GM10266 (cell line): ENCODE data around the gene GSTO2.

Experiments
- DNase-seq: peaks from one replicate; pipeline ENCODE4 v3.0.0; 2012; ENCODE audit errors: extremely low spot score
- TF ChIP-seq, protein P1 (sequence below): IDR thresholded peaks from 2 replicates; pipeline ENCODE4 v1.5.1; 2012; ENCODE audit warnings: mild to moderate bottlenecking, low read depth; ENCODE audit not compliant: control insufficient read depth, insufficient read depth; ENCODE audit errors: missing control alignments

The GSTO2 gene

DNA sequence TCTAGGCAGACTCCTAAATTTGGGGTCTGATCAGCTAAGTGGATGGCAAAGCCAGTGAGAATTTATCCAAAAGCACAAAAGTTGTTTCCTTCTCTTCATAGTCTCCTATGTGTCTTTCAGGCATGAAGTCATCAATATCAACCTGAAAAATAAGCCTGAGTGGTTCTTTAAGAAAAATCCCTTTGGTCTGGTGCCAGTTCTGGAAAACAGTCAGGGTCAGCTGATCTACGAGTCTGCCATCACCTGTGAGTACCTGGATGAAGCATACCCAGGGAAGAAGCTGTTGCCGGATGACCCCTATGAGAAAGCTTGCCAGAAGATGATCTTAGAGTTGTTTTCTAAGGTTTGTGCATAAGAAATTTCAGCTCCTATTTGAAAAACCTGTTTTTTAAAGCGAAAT, 9.5 kb upstream of the GSTO2 start:
- TF ChIP-seq, protein P1, sequence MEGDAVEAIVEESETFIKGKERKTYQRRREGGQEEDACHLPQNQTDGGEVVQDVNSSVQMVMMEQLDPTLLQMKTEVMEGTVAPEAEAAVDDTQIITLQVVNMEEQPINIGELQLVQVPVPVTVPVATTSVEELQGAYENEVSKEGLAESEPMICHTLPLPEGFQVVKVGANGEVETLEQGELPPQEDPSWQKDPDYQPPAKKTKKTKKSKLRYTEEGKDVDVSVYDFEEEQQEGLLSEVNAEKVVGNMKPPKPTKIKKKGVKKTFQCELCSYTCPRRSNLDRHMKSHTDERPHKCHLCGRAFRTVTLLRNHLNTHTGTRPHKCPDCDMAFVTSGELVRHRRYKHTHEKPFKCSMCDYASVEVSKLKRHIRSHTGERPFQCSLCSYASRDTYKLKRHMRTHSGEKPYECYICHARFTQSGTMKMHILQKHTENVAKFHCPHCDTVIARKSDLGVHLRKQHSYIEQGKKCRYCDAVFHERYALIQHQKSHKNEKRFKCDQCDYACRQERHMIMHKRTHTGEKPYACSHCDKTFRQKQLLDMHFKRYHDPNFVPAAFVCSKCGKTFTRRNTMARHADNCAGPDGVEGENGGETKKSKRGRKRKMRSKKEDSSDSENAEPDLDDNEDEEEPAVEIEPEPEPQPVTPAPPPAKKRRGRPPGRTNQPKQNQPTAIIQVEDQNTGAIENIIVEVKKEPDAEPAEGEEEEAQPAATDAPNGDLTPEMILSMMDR = no peak
- no peak for DNase-seq

DNA sequence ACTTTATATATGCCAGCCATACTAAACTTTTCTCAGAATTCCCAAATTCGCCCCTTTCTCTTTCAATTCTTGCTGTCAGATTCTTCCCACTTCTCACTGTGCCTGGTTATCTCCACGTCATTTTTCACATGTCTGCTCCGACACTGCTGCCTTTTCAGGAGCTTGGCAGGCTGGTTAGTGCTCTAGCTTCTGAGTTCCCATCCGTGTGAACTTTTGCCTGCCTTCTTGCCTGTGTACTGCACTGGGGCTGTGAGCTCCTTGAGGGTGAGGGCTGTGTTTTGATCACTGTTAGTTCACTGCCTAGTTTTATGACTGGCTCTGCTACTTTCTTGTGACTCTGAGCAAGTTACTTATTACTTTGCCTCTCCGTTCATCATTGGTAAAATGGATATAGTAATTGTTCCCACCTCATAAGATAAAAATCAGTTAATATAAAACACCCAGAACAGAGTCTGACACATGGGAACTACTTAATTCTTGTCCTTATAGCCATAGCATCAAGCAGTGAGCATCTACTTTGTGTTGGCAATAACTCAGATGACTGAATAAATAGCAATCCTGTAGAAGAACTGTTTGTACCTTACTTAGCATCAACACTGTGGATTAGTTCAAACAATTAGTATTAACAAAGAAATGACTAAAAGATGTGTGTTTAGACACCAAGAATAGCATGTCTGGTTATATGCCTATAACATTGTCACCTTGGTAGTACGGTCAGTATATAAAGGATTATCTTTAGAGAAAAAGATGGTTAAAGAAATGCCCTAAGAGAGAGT, 8.8 kb upstream of the GSTO2 start:
- TF ChIP-seq, protein P1 = no peak
- DNase-seq = no peak

DNA sequence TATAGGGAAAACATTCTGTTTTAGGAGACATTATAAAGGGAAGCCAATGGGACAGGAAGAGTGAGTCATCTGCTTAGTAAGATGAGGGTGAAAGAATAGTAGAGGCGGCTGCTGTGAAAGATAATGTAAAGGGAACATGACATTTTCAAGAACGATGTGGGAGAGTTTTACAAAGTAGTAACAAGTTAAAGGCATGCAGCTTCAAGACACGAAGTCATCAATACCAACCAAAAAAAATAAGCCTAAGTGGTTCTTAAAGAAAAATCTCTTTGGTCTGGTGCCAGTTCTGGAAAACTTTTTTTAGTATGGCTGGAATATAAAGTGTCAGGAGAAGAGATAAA, 8.2 kb upstream of the GSTO2 start:
- TF ChIP-seq, protein P1 = no peak
- no peak for DNase-seq

DNA sequence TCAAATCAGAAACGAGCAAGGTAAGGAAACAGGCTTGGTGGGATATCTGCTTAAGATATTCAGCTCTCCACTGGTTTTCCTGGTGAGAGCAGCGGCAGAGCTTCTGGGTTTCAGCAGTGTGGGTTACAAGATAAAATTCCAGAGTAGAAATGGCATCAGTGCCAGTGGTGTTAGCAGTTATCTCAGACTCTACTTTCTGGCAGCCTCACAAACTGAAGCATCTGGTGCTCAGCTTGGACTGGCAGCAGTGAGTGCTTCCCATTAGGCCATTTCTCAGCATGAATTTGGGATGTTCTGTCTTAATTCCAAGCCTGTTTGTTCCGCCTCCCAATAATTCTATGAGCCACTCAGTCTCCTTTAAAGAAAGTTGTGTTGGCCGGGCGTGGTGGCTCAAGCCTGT, 6.9 kb upstream of the GSTO2 start:
- no peak for DNase-seq
- TF ChIP-seq, protein P1 = no peak

DNA sequence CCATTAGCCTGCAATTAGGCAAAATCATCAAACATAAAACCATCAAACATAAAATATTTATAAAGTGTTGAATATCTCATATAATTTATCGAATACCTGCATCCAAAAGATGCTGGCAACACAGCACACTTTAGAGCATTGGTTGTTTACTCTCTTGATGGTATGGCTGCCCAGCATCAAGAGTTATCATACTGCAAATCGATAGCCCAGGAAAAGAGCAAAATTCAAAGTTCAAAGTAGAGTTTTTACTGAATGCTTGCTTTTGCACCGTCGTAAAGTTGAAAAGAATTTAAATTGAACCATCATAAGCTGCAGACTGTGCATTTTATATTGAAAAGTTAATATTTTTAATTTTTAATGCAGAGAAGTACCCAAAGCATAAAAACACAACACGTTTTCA, 4.2 kb upstream of the GSTO2 start:
- TF ChIP-seq, protein P1 = no peak
- no peak for DNase-seq

DNA sequence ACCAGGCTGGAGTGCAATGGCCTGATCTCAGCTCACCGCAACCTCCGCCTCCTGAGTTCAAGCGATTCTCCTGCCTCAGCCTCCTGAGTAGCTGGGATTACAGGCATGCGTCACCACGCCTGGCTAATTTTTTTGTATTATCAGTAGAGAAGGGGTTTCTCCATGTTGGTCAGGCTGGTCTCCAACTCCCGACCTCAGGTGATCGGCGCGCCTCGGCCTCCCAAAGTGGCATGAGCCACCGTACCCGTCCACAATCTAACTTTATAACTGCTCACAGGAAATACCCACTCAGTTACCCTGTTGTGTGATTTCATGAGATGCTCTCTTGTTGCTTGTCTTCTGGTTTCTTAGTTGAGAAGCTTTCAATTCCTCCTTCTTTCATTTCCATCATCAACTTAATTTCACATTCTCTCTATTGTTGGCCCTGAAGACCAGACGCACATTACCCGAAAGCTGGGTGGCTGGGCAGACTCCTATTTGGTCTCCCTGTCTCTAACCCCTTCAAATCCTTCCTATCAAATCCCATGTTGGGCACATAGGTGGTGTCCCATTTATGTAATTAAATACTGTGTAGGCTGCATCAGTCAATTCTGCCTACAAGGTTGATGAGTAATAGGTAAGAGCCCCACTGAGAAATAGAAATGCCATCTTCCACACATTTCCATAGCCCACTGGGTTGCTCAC, 1.1 kb upstream of the GSTO2 start:
- TF ChIP-seq, protein P1 = no peak
- DNase-seq = no peak

DNA sequence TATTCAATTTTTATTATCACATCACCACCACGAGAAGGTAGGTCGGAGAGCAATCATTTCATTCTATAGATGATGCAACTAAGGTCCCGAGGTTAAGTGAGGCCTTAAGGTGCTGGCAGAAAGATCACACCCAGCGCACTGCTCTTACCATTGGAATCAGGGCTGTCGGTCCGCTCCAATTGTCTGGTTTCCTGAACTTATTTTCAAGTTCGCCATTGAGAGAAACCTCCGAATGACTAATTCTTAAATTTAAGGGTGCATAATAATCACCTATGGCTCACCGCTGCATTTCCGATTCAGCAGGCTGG, 625 bp upstream of the GSTO2 start:
- TF ChIP-seq, protein P1 = no peak
- no peak for DNase-seq
